ENCODE data around the gene ALG8.

- no peak for TF ChIP-seq EZH2 (IDR thresholded peaks at IDR 0.05; ENCODE audit: insufficient read depth, poor library complexity, severe bottlenecking)
- TF ChIP-seq EZH2phosphoT487 (IDR thresholded peaks at IDR 0.05; ENCODE audit: insufficient read depth, low read depth) = no peak
These were observed 78.9 kb downstream of the ALG8 start for GRCh38 chr11:78060533-78060932.

Measured in GM23248 (cell line).